ENCODE data around the gene DNMT3A. TPM values are rescaled to one million over a fixed set of nuclear protein-coding genes. Genes with fewer than 3 reads are reported as not detected.

Gene DNMT3A
- total and polyA plus RNA-seq, 2 experiments from 2014 or later: 47.2 to 80.4 TPM

DNA sequence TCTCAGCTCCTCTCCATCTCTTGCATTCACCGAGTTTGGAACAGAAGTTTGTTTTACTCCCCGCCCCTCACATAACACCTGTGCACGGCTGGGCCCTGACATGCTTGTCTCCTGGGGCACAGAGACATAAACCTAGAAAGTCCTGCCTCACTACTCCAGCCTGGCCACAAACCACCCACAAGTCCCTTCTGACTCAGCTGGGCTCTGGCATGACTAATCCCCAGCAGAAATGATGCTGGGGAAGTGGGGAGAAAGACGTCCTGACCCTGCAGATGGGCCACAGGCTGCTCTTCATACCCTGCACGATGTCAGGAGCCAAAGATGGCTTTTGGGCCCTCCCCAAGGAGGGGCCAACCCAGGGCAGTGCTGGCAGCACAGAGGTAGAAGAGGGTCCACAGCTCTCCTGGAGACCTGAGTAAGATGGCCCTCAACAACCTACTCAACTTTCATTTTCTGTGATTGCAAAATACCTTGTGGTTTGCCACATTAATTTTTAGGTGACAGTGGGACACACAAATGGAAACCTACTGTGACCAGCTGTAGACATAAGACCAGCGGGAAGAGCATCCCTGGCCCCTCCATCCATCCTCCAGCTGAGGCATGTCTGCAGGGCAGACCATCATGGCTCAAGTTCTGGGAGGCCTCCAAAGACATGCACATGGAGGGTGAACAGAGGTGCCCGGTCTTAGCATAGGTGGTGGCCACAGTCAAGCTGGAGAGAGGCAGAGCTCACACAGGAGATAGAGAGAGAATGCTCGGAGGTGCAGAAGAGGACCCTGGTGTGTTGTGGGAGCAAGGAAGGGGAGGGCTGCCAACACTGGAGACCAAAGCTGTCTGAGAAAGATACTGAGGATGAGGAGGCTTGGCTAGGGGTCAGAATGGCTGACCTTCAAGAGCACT, 40.0 kb downstream of the DNMT3A start:
- Mint-ChIP-seq H3K36me3 (ENCODE audit: low read depth) (no peaks in the 10 kb centered on the region; the same call in 2 of the 3 replicates), H3K27ac (no peak overlapping the region), H3K4me1 (peaks cover 31% of the 10 kb centered on the region), H3K27me3 (ENCODE audit: insufficient read depth, low read depth, poor library complexity) (peaks cover 11% of the 10 kb centered on the region), H3K4me3 (no peak overlapping the region), H3K9me3 (no peaks in the 10 kb centered on the region)
- TF ChIP-seq ZNF114 (CRISPR knock-in tag; IDR thresholded peaks at IDR 0.05) (no peak), EZH2 (IDR thresholded peaks at IDR 0.05; ENCODE audit: low read depth, unreplicated experiment) (no peak), ZNF331 (CRISPR knock-in tag; IDR thresholded peaks at IDR 0.05; ENCODE audit: low read depth) (no peak)
- no peak overlapping the region for H3K27ac ChIP-seq (ENCODE audit: low read depth)
- H3K36me3 ChIP-seq (ENCODE audit: insufficient read depth): no peaks in the 10 kb centered on the region
- no peak overlapping the region for H2AFZ ChIP-seq
- H3K27me3 ChIP-seq (ENCODE audit: insufficient read depth): no peaks in the 10 kb centered on the region
- H3K4me3 ChIP-seq: no peak overlapping the region
- DNase-seq (ENCODE audit: low spot score) (no peak), ATAC-seq (no peak)
- 0 out of 2 replicates have a peak, but pooled peaks cover 2% of the 10 kb centered on the region for H3F3A ChIP-seq (replicated peaks; ENCODE audit: low read depth)
- H3K79me2 ChIP-seq (replicated peaks; ENCODE audit: insufficient read depth): no peaks in the 10 kb centered on the region; the same call in 1 of the 2 replicates
- H3K9me2 ChIP-seq (ENCODE audit: insufficient read depth): no peaks in the 10 kb centered on the region
- H4K20me1 ChIP-seq (replicated peaks; ENCODE audit: insufficient read depth): no peaks in the 10 kb centered on the region
- peaks cover 24% of the 10 kb centered on the region for H3K4me1 ChIP-seq (ENCODE audit: insufficient read depth)
- H3K4me2 ChIP-seq: no peak overlapping the region

DNA sequence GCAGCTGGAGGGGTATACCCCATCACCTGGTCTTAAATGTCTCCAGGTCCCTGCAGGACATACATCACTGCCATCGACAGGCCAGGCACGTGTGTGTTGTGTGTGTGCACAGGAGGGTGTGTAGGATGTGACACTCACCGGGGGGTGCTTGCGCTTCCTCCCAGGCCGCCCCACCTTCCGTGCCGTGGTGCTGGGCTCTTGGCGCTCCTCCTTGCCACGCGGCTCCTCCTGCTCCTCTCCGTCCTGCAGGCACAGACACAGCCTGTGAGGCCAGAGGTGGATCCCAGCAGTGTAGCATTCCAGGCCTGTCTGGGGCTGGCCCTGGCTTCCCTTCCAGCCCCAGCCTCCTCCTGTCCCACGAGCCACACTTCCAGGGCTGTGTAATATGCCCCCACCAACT, 41.7 kb downstream of the DNMT3A start:
- Histone ChIP-seq H3K4me1 (ENCODE audit: insufficient read depth) (peaks cover 24% of the 10 kb centered on the region), H2AFZ (no peak overlapping the region), H4K20me1 (replicated peaks; ENCODE audit: insufficient read depth) (no peaks in the 10 kb centered on the region), H3K27ac (ENCODE audit: low read depth) (no peak overlapping the region), H3K79me2 (replicated peaks; ENCODE audit: insufficient read depth) (no peaks in the 10 kb centered on the region), H3K4me3 (no peak overlapping the region), H3K9me2 (ENCODE audit: insufficient read depth) (no peaks in the 10 kb centered on the region), H3K36me3 (ENCODE audit: insufficient read depth) (no peaks in the 10 kb centered on the region), H3K4me2 (no peak overlapping the region), H3F3A (replicated peaks; ENCODE audit: low read depth) (0 out of 2 replicates have a peak, but pooled peaks cover 2% of the 10 kb centered on the region), H3K27me3 (ENCODE audit: insufficient read depth) (no peaks in the 10 kb centered on the region)
- Mint-ChIP-seq H3K27ac (no peak overlapping the region), H3K36me3 (ENCODE audit: low read depth) (no peaks in the 10 kb centered on the region), H3K27me3 (ENCODE audit: insufficient read depth, low read depth, poor library complexity) (peaks cover 3% of the 10 kb centered on the region), H3K4me3 (no peak overlapping the region), H3K4me1 (peaks cover 35% of the 10 kb centered on the region), H3K9me3 (no peaks in the 10 kb centered on the region)
- no peak for DNase-seq (ENCODE audit: low spot score)
- ATAC-seq: no peak
- TF ChIP-seq POLR2AphosphoS5 (IDR thresholded peaks at IDR 0.05; ENCODE audit: low read depth) (no peak), EZH2phosphoT487 (IDR thresholded peaks at IDR 0.05; ENCODE audit: unreplicated experiment) (no peak), ZNF114 (CRISPR knock-in tag; IDR thresholded peaks at IDR 0.05) (no peak), CREB1 (CRISPR knock-in tag; IDR thresholded peaks at IDR 0.05; ENCODE audit: low read depth) (no peak), ZNF331 (CRISPR knock-in tag; IDR thresholded peaks at IDR 0.05; ENCODE audit: low read depth) (no peak), JUNB (IDR thresholded peaks at IDR 0.05; ENCODE audit: unreplicated experiment) (no peak), STAT1 (IDR thresholded peaks at IDR 0.05; ENCODE audit: unreplicated experiment) (no peak), NANOG (IDR thresholded peaks at IDR 0.05; ENCODE audit: borderline replicate concordance) (no peak), EZH2 (IDR thresholded peaks at IDR 0.05; ENCODE audit: low read depth, unreplicated experiment) (no peak)
- TF ChIP-seq, protein P1, sequence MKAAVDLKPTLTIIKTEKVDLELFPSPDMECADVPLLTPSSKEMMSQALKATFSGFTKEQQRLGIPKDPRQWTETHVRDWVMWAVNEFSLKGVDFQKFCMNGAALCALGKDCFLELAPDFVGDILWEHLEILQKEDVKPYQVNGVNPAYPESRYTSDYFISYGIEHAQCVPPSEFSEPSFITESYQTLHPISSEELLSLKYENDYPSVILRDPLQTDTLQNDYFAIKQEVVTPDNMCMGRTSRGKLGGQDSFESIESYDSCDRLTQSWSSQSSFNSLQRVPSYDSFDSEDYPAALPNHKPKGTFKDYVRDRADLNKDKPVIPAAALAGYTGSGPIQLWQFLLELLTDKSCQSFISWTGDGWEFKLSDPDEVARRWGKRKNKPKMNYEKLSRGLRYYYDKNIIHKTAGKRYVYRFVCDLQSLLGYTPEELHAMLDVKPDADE (IDR thresholded peaks at IDR 0.05): no peak
- TF ChIP-seq, protein P2, sequence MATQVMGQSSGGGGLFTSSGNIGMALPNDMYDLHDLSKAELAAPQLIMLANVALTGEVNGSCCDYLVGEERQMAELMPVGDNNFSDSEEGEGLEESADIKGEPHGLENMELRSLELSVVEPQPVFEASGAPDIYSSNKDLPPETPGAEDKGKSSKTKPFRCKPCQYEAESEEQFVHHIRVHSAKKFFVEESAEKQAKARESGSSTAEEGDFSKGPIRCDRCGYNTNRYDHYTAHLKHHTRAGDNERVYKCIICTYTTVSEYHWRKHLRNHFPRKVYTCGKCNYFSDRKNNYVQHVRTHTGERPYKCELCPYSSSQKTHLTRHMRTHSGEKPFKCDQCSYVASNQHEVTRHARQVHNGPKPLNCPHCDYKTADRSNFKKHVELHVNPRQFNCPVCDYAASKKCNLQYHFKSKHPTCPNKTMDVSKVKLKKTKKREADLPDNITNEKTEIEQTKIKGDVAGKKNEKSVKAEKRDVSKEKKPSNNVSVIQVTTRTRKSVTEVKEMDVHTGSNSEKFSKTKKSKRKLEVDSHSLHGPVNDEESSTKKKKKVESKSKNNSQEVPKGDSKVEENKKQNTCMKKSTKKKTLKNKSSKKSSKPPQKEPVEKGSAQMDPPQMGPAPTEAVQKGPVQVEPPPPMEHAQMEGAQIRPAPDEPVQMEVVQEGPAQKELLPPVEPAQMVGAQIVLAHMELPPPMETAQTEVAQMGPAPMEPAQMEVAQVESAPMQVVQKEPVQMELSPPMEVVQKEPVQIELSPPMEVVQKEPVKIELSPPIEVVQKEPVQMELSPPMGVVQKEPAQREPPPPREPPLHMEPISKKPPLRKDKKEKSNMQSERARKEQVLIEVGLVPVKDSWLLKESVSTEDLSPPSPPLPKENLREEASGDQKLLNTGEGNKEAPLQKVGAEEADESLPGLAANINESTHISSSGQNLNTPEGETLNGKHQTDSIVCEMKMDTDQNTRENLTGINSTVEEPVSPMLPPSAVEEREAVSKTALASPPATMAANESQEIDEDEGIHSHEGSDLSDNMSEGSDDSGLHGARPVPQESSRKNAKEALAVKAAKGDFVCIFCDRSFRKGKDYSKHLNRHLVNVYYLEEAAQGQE (IDR thresholded peaks at IDR 0.05; ENCODE audit: unreplicated experiment): no peak
- TF ChIP-seq, protein P3, sequence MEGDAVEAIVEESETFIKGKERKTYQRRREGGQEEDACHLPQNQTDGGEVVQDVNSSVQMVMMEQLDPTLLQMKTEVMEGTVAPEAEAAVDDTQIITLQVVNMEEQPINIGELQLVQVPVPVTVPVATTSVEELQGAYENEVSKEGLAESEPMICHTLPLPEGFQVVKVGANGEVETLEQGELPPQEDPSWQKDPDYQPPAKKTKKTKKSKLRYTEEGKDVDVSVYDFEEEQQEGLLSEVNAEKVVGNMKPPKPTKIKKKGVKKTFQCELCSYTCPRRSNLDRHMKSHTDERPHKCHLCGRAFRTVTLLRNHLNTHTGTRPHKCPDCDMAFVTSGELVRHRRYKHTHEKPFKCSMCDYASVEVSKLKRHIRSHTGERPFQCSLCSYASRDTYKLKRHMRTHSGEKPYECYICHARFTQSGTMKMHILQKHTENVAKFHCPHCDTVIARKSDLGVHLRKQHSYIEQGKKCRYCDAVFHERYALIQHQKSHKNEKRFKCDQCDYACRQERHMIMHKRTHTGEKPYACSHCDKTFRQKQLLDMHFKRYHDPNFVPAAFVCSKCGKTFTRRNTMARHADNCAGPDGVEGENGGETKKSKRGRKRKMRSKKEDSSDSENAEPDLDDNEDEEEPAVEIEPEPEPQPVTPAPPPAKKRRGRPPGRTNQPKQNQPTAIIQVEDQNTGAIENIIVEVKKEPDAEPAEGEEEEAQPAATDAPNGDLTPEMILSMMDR (conservative IDR thresholded peaks at IDR 0.05; ENCODE audit: low read depth in 2 of 2): no peak

Measured in GM23338 (cell line).